Chondrocyte (in vitro differentiated cells): Measurements from ENCODE around the gene JAKMIP1. TPM values are rescaled to one million over a fixed set of nuclear protein-coding genes. Genes with fewer than 3 reads are reported as not detected.

ENCODE experiments used
- DNase-seq: peaks from one replicate; pipeline ENCODE4 v3.0.0; 2021; ENCODE audit warnings: mixed read lengths, low spot score
- H3K27ac Mint-ChIP-seq: one replicate; pipeline ENCODE4 v1.8.0; 2021; ENCODE audit warnings: mild to moderate bottlenecking, moderate library complexity, mixed read lengths; ENCODE audit not compliant: unreplicated experiment
- H3K27me3 Mint-ChIP-seq: 2 replicates; pipeline ENCODE4 v1.8.0; 2021; ENCODE audit warnings: low read depth, mixed read lengths
- H3K36me3 Mint-ChIP-seq: 2 replicates; pipeline ENCODE4 v1.8.0; 2021; ENCODE audit warnings: low read depth, mixed read lengths
- H3K4me1 Mint-ChIP-seq: 2 replicates; pipeline ENCODE4 v1.8.0; 2021; ENCODE audit warnings: low read depth, mild to moderate bottlenecking, mixed read lengths
- H3K4me3 Mint-ChIP-seq: one replicate; pipeline ENCODE4 v1.8.0; 2021; ENCODE audit warnings: mild to moderate bottlenecking, moderate library complexity, mixed read lengths; ENCODE audit not compliant: unreplicated experiment
- H3K9me3 Mint-ChIP-seq: 2 replicates; pipeline ENCODE4 v1.8.0; 2021; ENCODE audit warnings: low read depth, mixed read lengths
- total RNA-seq: library from RNA; stranded (reverse); gene quantifications from 3 replicates; pipeline ENCODE4 v1.2.1, GENCODE V29; 2021
- TF ChIP-seq, protein P1 (sequence below): fragments of 200-600 bp; sonication (generic); IDR thresholded peaks from 2 replicates; pipeline ENCODE4 v1.5.0; 2021; ENCODE audit warnings: antibody characterized with exemption, mild to moderate bottlenecking, moderate library complexity

The JAKMIP1 gene
- total RNA-seq, 1 donor from 2014 or later, result 0.10 TPM

DNA sequence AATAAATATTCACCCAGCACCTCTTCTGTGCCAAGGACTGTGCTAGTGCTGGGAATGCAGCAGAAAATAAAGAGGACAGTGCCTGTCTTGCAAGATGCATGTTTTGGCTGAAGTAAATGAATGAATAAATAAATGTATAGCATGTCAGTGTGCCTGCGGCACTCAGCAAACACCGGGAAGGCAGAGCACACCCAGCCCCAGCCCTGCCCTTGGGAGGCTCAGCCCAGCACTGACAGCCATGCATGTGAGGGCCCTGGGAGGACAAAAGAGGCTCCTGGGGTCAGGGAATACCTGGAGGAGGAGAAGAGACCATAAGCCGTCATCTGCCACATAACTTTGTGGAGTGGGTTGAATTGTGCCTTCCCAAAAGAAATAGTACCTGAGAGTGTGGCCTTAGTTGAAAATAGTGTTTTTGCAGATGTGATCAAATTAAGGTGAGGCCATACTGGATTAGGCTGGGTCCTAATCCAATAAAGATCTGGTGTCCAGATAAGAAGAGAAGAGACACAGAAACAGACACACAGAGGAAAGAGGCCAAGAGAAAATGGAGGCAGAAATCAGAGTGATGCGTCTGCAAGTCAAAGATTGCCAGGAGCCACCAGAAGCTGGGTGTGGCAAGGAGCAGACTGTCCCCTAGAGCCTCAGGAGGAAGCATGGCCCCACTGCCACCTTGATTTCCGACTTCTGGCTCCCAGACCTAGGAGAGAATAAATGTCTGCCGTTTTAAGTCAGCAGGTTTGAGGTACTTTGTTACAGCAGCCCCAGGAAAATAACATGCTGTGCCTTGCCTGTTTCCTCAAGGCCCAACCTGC is 198.5 kb downstream of the JAKMIP1 start:
- no peak for DNase-seq
- Mint-ChIP-seq H3K36me3 (no peaks in the 10 kb centered on the region), H3K27me3 (peaks cover 40% of the 10 kb centered on the region)

DNA sequence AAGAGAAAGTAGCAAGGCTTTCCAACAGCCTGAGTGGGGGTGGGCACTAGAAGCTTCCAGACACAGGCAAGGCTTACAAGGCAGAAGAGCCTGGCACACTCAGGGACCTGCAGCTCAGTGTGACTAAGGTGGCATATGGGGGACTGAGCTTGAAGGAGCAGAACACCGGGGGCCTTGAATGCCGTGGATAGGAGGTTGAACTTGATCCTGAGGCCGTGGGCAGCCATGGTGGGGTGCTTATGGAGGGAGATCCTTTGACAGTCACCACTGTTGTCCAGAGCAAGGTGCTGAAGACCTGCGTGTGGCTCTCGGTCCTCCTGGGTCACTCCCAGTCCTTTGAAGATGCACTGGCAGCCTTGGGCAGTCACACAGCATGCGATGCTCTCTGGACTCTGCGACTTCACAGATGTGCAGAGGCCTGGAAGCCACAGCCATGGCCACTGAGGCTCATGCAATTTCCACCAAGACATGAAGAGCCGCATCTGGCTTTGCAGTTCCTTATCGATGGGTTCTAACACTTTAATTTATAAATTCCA is 200.5 kb downstream of the JAKMIP1 start:
- H3K27ac Mint-ChIP-seq, result no peak overlapping the region

More for the DNA sequence above, 198.5 kb downstream of the JAKMIP1 start:
- TF ChIP-seq, protein P1, sequence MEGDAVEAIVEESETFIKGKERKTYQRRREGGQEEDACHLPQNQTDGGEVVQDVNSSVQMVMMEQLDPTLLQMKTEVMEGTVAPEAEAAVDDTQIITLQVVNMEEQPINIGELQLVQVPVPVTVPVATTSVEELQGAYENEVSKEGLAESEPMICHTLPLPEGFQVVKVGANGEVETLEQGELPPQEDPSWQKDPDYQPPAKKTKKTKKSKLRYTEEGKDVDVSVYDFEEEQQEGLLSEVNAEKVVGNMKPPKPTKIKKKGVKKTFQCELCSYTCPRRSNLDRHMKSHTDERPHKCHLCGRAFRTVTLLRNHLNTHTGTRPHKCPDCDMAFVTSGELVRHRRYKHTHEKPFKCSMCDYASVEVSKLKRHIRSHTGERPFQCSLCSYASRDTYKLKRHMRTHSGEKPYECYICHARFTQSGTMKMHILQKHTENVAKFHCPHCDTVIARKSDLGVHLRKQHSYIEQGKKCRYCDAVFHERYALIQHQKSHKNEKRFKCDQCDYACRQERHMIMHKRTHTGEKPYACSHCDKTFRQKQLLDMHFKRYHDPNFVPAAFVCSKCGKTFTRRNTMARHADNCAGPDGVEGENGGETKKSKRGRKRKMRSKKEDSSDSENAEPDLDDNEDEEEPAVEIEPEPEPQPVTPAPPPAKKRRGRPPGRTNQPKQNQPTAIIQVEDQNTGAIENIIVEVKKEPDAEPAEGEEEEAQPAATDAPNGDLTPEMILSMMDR, result no peak
- no peak overlapping the region for H3K27ac Mint-ChIP-seq
- no peaks in the 10 kb centered on the region for H3K9me3 Mint-ChIP-seq
- H3K4me3 Mint-ChIP-seq, result no peak overlapping the region
- H3K4me1 Mint-ChIP-seq, result no peaks in the 10 kb centered on the region

DNA sequence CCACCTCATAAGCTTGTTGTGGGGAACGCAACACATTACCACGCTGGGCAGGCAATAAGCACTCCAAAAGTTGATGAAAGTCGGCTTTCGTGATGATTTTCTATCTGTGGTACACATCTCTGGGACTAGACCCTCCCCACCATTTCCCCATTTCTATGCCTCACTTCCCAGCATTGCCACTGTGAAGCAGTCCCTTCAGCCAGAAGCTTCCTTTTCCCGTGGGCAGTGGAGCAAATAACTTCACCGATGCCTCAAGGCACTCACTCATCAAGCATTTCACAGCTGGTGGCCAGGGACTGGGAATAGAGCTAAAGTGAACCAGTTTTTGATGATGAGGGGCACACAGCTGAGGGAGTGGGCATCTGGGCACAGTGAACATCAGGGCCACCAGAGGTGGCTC is 201.0 kb downstream of the JAKMIP1 start:
- peaks cover 46% of the 10 kb centered on the region for H3K27me3 Mint-ChIP-seq
- H3K27ac Mint-ChIP-seq, result no peak overlapping the region
- H3K9me3 Mint-ChIP-seq, result no peaks in the 10 kb centered on the region
- H3K4me1 Mint-ChIP-seq, result no peaks in the 10 kb centered on the region
- DNase-seq, result no peak
- H3K4me3 Mint-ChIP-seq, result no peak overlapping the region
- TF ChIP-seq, protein P1, result no peak
- no peaks in the 10 kb centered on the region for H3K36me3 Mint-ChIP-seq

More for the DNA sequence above, 200.5 kb downstream of the JAKMIP1 start:
- H3K9me3 Mint-ChIP-seq, result no peaks in the 10 kb centered on the region
- H3K4me1 Mint-ChIP-seq, result no peaks in the 10 kb centered on the region
- no peak for DNase-seq
- no peak overlapping the region for H3K4me3 Mint-ChIP-seq
- no peaks in the 10 kb centered on the region for H3K36me3 Mint-ChIP-seq
- peaks cover 43% of the 10 kb centered on the region for H3K27me3 Mint-ChIP-seq
- TF ChIP-seq, protein P1, result no peak

DNA sequence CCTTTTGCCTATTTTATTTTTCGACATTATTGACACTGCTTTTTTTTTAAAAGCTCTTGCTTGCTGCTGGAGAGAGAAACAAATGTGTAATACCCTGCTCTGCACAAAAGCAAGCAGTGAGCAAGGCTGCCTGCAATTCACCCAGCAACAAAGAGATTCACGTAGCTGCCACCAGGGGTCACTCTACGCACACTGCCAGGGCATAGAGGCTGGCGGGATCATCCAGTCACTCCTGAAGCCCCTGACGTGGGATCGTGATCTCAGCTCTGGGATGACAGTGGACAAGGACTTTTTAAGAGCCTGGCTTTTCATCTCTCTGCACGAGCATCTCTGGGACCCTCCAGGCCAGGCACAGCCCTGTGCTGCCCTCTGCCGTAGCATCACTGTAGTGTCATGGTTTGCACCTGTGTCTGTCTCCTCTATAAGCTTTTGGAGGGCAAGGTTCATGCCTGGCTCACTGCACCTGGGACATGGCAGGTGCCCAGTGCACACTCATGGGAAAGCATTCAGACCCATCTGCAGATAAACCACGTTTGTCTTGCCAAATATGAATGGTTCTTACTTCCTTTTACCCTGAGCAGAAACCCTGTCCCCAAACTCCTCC is 201.9 kb downstream of the JAKMIP1 start:
- TF ChIP-seq, protein P1, result peak; percentile 97
- Mint-ChIP-seq H3K27me3 (peaks cover 46% of the 10 kb centered on the region), H3K36me3 (no peaks in the 10 kb centered on the region), H3K27ac (no peak overlapping the region), H3K9me3 (no peaks in the 10 kb centered on the region), H3K4me1 (no peaks in the 10 kb centered on the region), H3K4me3 (no peak overlapping the region)
- DNase-seq, result no peak

DNA sequence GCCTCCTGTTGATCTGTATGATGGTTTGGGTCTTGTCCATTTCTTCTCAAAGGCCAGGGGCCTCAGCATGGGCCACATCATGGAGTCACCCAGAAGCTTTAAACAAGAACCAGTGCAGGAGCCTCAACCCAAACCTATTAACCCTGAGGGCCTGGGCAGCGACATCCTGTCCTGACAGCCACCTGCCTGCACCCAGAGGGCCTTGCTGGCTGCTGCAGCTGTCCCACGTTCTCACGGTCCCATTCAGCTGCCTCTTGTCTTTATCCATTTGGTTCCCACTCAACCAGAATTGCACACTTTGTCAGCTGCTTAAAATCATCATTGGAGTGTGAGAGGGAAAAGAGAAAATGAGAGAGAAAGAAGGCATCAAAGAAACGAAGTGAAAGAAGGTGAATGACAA is 203.7 kb downstream of the JAKMIP1 start:
- TF ChIP-seq, protein P1, result no peak
- no peak for DNase-seq
- Mint-ChIP-seq H3K4me3 (no peak overlapping the region), H3K36me3 (no peaks in the 10 kb centered on the region), H3K27ac (no peak overlapping the region), H3K9me3 (no peaks in the 10 kb centered on the region), H3K27me3 (peaks cover 48% of the 10 kb centered on the region), H3K4me1 (no peaks in the 10 kb centered on the region)
